Smooth muscle cell (in vitro differentiated cells): ENCODE data around the gene SMIM22. TPM values are rescaled to one million over a fixed set of nuclear protein-coding genes. Genes with fewer than 3 reads are reported as not detected.

Source experiments
- DNase-seq: peaks from one replicate; lab custom pipeline; 2025; ENCODE audit not compliant: unreplicated experiment; lab: John Stamatoyannopoulos, UW
- H2AFZ ChIP-seq: fragments of 200-600 bp; sonication (generic); 2 replicates; pipeline ENCODE4 v1.6.0; 2016; ENCODE audit warnings: antibody characterized with exemption, low read depth, mild to moderate bottlenecking
- H3F3A ChIP-seq: fragments of 200-600 bp; sonication (generic); 2 replicates; pipeline ENCODE4 v1.6.0; 2017; ENCODE audit warnings: antibody characterized with exemption, low read depth
- H3K27ac ChIP-seq: fragments of 200-600 bp; sonication (generic); 2 replicates; pipeline ENCODE4 v1.5.1; 2016; ENCODE audit warnings: low read depth, mild to moderate bottlenecking
- H3K27me3 ChIP-seq: fragments of 200-600 bp; sonication (generic); 2 replicates; pipeline ENCODE4 v1.6.1; 2016; ENCODE audit warnings: low read depth, mild to moderate bottlenecking
- H3K36me3 ChIP-seq: fragments of 200-600 bp; sonication (generic); 2 replicates; pipeline ENCODE4 v1.5.1; 2016; ENCODE audit warnings: low read depth
- H3K4me1 ChIP-seq: fragments of 200-600 bp; sonication (generic); 2 replicates; pipeline ENCODE4 v1.5.1; 2016; ENCODE audit warnings: low read depth
- H3K4me2 ChIP-seq: fragments of 200-600 bp; sonication (generic); 2 replicates; pipeline ENCODE4 v1.6.0; 2016; ENCODE audit warnings: mild to moderate bottlenecking
- H3K4me3 ChIP-seq: fragments of 200-600 bp; sonication (generic); 2 replicates; pipeline ENCODE4 v1.5.1; 2016; ENCODE audit warnings: mild to moderate bottlenecking
- H3K79me2 ChIP-seq: fragments of 200-600 bp; sonication (generic); 2 replicates; pipeline ENCODE4 v1.6.0; 2016; ENCODE audit warnings: low read depth, mild to moderate bottlenecking
- H3K9ac ChIP-seq: fragments of 200-600 bp; sonication (generic); 2 replicates; pipeline ENCODE4 v1.6.0; 2016; ENCODE audit warnings: low read depth
- H3K9me3 ChIP-seq: fragments of 200-600 bp; sonication (generic); replicated peaks from 2 replicates; pipeline ENCODE4 v1.5.1; 2016; ENCODE audit warnings: low read depth
- H4K20me1 ChIP-seq: fragments of 200-600 bp; sonication (generic); 2 replicates; pipeline ENCODE4 v1.6.0; 2016; ENCODE audit warnings: low read depth
- WGBS: methylation state at CpG from one replicate; pipeline ENCODE4 v1.1.7; 2016; ENCODE audit warnings: low lambda C conversion rate; 5-methylcytosine and 5-hydroxymethylcytosine counted together
- polyA plus RNA-seq: library from polyadenylated mRNA; unstranded; fragments of >200 nt; fragmentation: Nextera tagmentation; extraction: Ambion mirVana; gene quantifications from 2 replicates; pipeline ENCODE4 v1.2.1, GENCODE V29; 2016
- total RNA-seq: library from RNA; depleted of rRNA; stranded (reverse); fragments of >200 nt; gene quantifications from 2 replicates; pipeline ENCODE4 v1.2.3, GENCODE V29; 2014
- TF ChIP-seq, protein P1 (sequence below): fragments of 200-600 bp; sonication (generic); IDR thresholded peaks from 2 replicates; pipeline ENCODE4 v1.5.1; 2017; ENCODE audit warnings: borderline replicate concordance, mild to moderate bottlenecking, antibody characterized with exemption; ENCODE audit not compliant: insufficient read depth, poor library complexity, severe bottlenecking

SMIM22 gene
- total and polyA plus RNA-seq, 2 experiments from 2014 or later = 0.29 TPM; not detected in 1

GRCh38 chr16:4803401-4803844 lies 8.3 kb downstream of the SMIM22 start:
- Histone ChIP-seq H3K27ac (peak overlapping the region; percentile 59), H3K4me2 (peak overlapping the region; percentile 97), H2AFZ (no peak overlapping the region), H3K36me3 (peaks cover 10% of the 10 kb centered on the region), H3K9ac (peak overlapping the region; percentile 55), H3K4me3 (peak overlapping the region; percentile 86), H3F3A (peaks cover 25% of the 10 kb centered on the region), H3K79me2 (peaks cover 4% of the 10 kb centered on the region), H3K9me3 (no peaks in the 10 kb centered on the region), H3K27me3 (no peaks in the 10 kb centered on the region), H4K20me1 (no peaks in the 10 kb centered on the region), H3K4me1 (peaks cover 8% of the 10 kb centered on the region)
- TF ChIP-seq, protein P1, sequence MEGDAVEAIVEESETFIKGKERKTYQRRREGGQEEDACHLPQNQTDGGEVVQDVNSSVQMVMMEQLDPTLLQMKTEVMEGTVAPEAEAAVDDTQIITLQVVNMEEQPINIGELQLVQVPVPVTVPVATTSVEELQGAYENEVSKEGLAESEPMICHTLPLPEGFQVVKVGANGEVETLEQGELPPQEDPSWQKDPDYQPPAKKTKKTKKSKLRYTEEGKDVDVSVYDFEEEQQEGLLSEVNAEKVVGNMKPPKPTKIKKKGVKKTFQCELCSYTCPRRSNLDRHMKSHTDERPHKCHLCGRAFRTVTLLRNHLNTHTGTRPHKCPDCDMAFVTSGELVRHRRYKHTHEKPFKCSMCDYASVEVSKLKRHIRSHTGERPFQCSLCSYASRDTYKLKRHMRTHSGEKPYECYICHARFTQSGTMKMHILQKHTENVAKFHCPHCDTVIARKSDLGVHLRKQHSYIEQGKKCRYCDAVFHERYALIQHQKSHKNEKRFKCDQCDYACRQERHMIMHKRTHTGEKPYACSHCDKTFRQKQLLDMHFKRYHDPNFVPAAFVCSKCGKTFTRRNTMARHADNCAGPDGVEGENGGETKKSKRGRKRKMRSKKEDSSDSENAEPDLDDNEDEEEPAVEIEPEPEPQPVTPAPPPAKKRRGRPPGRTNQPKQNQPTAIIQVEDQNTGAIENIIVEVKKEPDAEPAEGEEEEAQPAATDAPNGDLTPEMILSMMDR = no peak
- 36% methylated on average over 8 of the region's 8 CpGs for WGBS
- DNase-seq = no peak

DNA sequence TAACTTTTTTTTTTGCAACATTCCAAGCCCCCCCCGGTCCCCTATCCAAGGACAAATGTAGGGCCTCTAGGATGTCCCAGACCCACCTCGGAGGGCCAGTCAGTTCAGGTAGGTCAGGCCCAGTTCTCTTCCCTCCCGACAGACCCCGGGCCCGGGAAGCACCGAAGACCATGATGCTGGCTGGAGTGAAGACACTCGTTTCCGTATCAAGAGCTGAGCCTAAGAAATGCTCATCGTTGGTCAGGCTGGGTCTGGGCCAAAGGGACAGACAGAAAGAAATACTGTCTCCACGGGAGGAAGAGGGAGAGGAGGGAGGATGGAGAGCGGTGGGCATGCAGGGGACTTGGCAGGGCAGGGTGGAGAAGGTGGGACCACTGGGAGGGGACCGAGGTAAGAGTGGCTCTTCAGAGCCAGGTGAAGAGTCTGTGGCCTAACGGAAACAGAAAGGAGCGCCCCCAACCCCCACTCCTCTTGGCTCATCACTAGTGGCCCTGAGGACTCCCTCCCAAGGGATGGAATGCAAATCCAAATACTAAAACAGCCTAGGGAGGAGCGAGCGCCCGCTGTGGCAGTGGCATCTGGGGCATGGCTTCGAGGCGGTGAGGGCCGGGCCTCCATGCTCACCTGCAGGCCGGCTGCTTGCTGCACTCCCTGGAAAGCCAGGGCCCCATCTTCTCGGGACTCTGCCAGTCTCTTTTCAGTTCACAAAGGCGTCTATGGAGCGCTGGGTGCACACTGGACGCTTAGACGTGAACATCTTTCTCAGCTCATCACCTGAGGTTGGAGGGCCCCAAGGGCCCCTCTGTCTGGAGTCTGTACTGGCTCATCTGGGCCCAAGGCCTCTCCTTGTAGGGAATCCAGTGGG lies 9.0 kb downstream of the SMIM22 start:
- H4K20me1 ChIP-seq = no peaks in the 10 kb centered on the region
- no peak for DNase-seq
- H3K4me3 ChIP-seq = no peak overlapping the region
- peaks cover 4% of the 10 kb centered on the region for H3K79me2 ChIP-seq
- H3K27ac ChIP-seq = peak overlapping the region; percentile 15
- H3F3A ChIP-seq = peaks cover 25% of the 10 kb centered on the region
- H2AFZ ChIP-seq = no peak overlapping the region
- no peak overlapping the region for H3K9ac ChIP-seq
- peaks cover 10% of the 10 kb centered on the region for H3K36me3 ChIP-seq
- WGBS = 76% methylated on average over 24 of the region's 26 CpGs
- no peaks in the 10 kb centered on the region for H3K9me3 ChIP-seq
- TF ChIP-seq, protein P1 = no peak
- no peaks in the 10 kb centered on the region for H3K27me3 ChIP-seq
- H3K4me1 ChIP-seq = peaks cover 8% of the 10 kb centered on the region
- H3K4me2 ChIP-seq = peak overlapping the region; percentile 97

DNA sequence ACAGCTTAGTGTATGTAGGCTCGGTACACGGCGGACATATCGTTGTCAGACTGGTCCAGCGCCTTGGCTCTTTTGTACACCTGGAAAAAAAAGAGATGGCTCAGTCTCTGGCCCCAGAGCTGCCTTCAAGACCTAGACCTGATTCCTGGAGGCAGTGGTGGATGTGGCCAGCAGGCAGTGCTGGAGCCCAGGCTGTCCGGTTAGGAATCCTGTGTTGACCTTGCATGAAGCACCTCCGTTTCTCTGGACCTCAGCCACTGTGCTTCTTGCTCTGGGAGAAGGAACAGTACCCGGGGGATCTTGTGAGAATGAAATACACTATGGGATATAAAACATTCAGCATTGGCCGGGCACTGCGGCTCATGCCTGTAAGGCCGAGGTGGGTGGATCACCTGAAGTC lies 10.1 kb downstream of the SMIM22 start:
- Histone ChIP-seq H3K4me3 (no peak overlapping the region), H3K9ac (no peak overlapping the region), H3K79me2 (peaks cover 4% of the 10 kb centered on the region), H2AFZ (no peak overlapping the region), H3K27me3 (no peaks in the 10 kb centered on the region), H3F3A (peaks cover 25% of the 10 kb centered on the region), H3K4me2 (no peak overlapping the region), H3K9me3 (no peaks in the 10 kb centered on the region), H3K27ac (peak overlapping the region; percentile 15), H3K4me1 (peaks cover 8% of the 10 kb centered on the region), H4K20me1 (no peaks in the 10 kb centered on the region), H3K36me3 (peaks cover 14% of the 10 kb centered on the region)
- TF ChIP-seq, protein P1 = no peak
- DNase-seq = no peak
- WGBS = 93% methylated on average over 11 of the region's 11 CpGs
